HG02759 (cell line): ENCODE results near the gene NFATC1.

Source experiments
- ATAC-seq: cut with Tn5 transposase; IDR thresholded peaks from one replicate; pipeline ENCODE4 v1.9.1; 2021; ENCODE audit warnings: mild to moderate bottlenecking, moderate library complexity; ENCODE audit not compliant: unreplicated experiment

NFATC1 gene

GRCh38 chr18:79545736-79546171 is 150.0 kb downstream of the NFATC1 start:
- ATAC-seq = no peak

GRCh38 chr18:79546781-79547272 is 151.1 kb downstream of the NFATC1 start:
- ATAC-seq = no peak

GRCh38 chr18:79547413-79548076 is 151.8 kb downstream of the NFATC1 start:
- ATAC-seq = no peak

- no peak for ATAC-seq
Measured at GRCh38 chr18:79548077-79548450, 152.3 kb downstream of the NFATC1 start.

GRCh38 chr18:79548621-79548985 is 152.9 kb downstream of the NFATC1 start:
- ATAC-seq = no peak

- ATAC-seq = no peak
Measured at GRCh38 chr18:79548986-79549637, 153.4 kb downstream of the NFATC1 start.

GRCh38 chr18:79549638-79550000 is 153.9 kb downstream of the NFATC1 start:
- no peak for ATAC-seq

- no peak for ATAC-seq
Measured at GRCh38 chr18:79552140-79552631, 156.5 kb downstream of the NFATC1 start.

- no peak for ATAC-seq
Measured at GRCh38 chr18:79552696-79553095, 157.0 kb downstream of the NFATC1 start.

GRCh38 chr18:79553154-79553553 is 157.4 kb downstream of the NFATC1 start:
- no peak for ATAC-seq

GRCh38 chr18:79553696-79554095 is 158.0 kb downstream of the NFATC1 start:
- ATAC-seq = no peak

- no peak for ATAC-seq
Measured at GRCh38 chr18:79554321-79554720, 158.6 kb downstream of the NFATC1 start.

- ATAC-seq = no peak
Measured at GRCh38 chr18:79554945-79555645, 159.4 kb downstream of the NFATC1 start.

GRCh38 chr18:79555885-79556284 is 160.2 kb downstream of the NFATC1 start:
- ATAC-seq = no peak

- no peak for ATAC-seq
Measured at GRCh38 chr18:79556829-79557585, 161.3 kb downstream of the NFATC1 start.

- ATAC-seq = no peak
Measured at GRCh38 chr18:79558196-79558932, 162.6 kb downstream of the NFATC1 start.

- no peak for ATAC-seq
Measured at GRCh38 chr18:79558933-79559416, 163.2 kb downstream of the NFATC1 start.

- no peak for ATAC-seq
Measured at GRCh38 chr18:79559436-79559835, 163.7 kb downstream of the NFATC1 start.

GRCh38 chr18:79560042-79560860 is 164.5 kb downstream of the NFATC1 start:
- ATAC-seq = no peak

GRCh38 chr18:79560861-79561210 is 165.1 kb downstream of the NFATC1 start:
- no peak for ATAC-seq
